Vagina (tissue), 2 donors: ENCODE measurements around the gene GRK4. TPM values are rescaled to one million over a fixed set of nuclear protein-coding genes. Genes with fewer than 3 reads are reported as not detected.
A peak's percentile ranks its signal among the peaks of the same experiment; 100 is the strongest.

Experiments
- DNase-seq, 2 donors: peaks; one replicate each; pipeline ENCODE4 v3.0.0-alpha.2; 2017; ENCODE audit errors: extremely low spot score in 2 of 2
- H3K27ac ChIP-seq: fragments of 200-600 bp; sonication (generic); one replicate; pipeline ENCODE4 v1.5.1; 2019
- H3K27me3 ChIP-seq: fragments of 200-600 bp; sonication (generic); one replicate; pipeline ENCODE4 v1.5.1; 2019
- H3K36me3 ChIP-seq, 2 donors: fragments of 200-600 bp; sonication (generic); one replicate each; pipeline ENCODE4 v1.5.1; 2017 to 2019
- H3K4me1 ChIP-seq: fragments of 200-600 bp; sonication (generic); one replicate; pipeline ENCODE4 v1.5.1; 2019
- H3K4me3 ChIP-seq, 2 donors: fragments of 200-600 bp; sonication (generic); 1 replicate in 1 of 2; 2 replicates in 1 of 2; pipeline ENCODE4 v1.5.1; 2016 to 2019
- H3K9me3 ChIP-seq: fragments of 200-600 bp; sonication (generic); one replicate; pipeline ENCODE4 v1.5.1; 2019
- POLR2A ChIP-seq, 2 donors: fragments of 450-650 bp; IDR thresholded peaks; one replicate each; pipeline ENCODE4 v1.6.1; 2017; ENCODE audit warnings: antibody characterized with exemption in 2 of 2, mild to moderate bottlenecking in 2 of 2, moderate library complexity in 2 of 2
- POLR2AphosphoS5 ChIP-seq, 2 donors: sonication (generic); formaldehyde crosslinking; IDR thresholded peaks; one replicate each; pipeline ENCODE4 v1.9.0; 2017; ENCODE audit warnings: antibody characterized with exemption in 2 of 2, mild to moderate bottlenecking in 2 of 2, low read depth in 1 of 2; ENCODE audit not compliant: insufficient read depth in 1 of 2
- intact Hi-C: fragments of 100-400 bp; cut with DNase I; formaldehyde crosslinking; loops from one replicate; pipeline ENCODE4 v1.15.1; 2023
- total RNA-seq: library from RNA; depleted of rRNA; stranded (reverse); fragments of >200 nt; gene quantifications from one replicate; pipeline ENCODE4 v1.2.3, GENCODE V29; 2016
- TF ChIP-seq, protein P1 (sequence below), 3 experiments: fragments of 450-650 bp in 2 of 3; fragments of 200-600 bp in 1 of 3; sonication (generic) in 1 of 3; IDR thresholded peaks; one replicate each; pipeline ENCODE4 v1.5.1; 2017 to 2019; ENCODE audit warnings: antibody characterized with exemption in 3 of 3, mild to moderate bottlenecking in 2 of 3, moderate library complexity in 2 of 3

The GRK4 gene
- total RNA-seq, 1 donor from 2014 or later, result 2.7 TPM

- TF ChIP-seq POLR2AphosphoS5 (IDR thresholded peaks at IDR 0.05; ENCODE audit: insufficient read depth in 1 of 2, low read depth in 1 of 2), result peak; percentile 69 to 93
- TF ChIP-seq POLR2A (IDR thresholded peaks at IDR 0.05), result peak in 1 of 2 donors; percentile 94
- TF ChIP-seq, protein P1, sequence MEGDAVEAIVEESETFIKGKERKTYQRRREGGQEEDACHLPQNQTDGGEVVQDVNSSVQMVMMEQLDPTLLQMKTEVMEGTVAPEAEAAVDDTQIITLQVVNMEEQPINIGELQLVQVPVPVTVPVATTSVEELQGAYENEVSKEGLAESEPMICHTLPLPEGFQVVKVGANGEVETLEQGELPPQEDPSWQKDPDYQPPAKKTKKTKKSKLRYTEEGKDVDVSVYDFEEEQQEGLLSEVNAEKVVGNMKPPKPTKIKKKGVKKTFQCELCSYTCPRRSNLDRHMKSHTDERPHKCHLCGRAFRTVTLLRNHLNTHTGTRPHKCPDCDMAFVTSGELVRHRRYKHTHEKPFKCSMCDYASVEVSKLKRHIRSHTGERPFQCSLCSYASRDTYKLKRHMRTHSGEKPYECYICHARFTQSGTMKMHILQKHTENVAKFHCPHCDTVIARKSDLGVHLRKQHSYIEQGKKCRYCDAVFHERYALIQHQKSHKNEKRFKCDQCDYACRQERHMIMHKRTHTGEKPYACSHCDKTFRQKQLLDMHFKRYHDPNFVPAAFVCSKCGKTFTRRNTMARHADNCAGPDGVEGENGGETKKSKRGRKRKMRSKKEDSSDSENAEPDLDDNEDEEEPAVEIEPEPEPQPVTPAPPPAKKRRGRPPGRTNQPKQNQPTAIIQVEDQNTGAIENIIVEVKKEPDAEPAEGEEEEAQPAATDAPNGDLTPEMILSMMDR (IDR thresholded peaks at IDR 0.05), result no peak
- DNase-seq, result peak in 1 of 2 donors; percentile 90
- intact Hi-C loops, result loop anchor here (10.0 kb wide), 1 partner anchor 180 kb away; the partner anchor contains the start of gene TNIP2
- peaks cover 0 to 31% of the 10 kb centered on the region in 2 donors for H3K36me3 ChIP-seq
- peak overlapping the region; percentile 87 for H3K27ac ChIP-seq
- H3K9me3 ChIP-seq, result no peaks in the 10 kb centered on the region
- H3K4me1 ChIP-seq, result peaks cover 46% of the 10 kb centered on the region
- peak overlapping the region; percentile 81 to 93 for H3K4me3 ChIP-seq
- no peaks in the 10 kb centered on the region for H3K27me3 ChIP-seq
Observed at GRCh38 chr4:2934813-2935761, 28.3 kb upstream of the GRK4 start.

- H3K36me3 ChIP-seq, result peaks cover 0 to 35% of the 10 kb centered on the region in 2 donors
- H3K9me3 ChIP-seq, result no peaks in the 10 kb centered on the region
- TF ChIP-seq POLR2AphosphoS5 (IDR thresholded peaks at IDR 0.05; ENCODE audit: insufficient read depth in 1 of 2, low read depth in 1 of 2) (no peak), POLR2A (IDR thresholded peaks at IDR 0.05) (no peak)
- TF ChIP-seq, protein P1 (IDR thresholded peaks at IDR 0.05), result no peak
- intact Hi-C loops, result loop anchor here (10.0 kb wide), 1 partner anchor 181 kb away; the partner anchor contains the start of gene TNIP2
- H3K27ac ChIP-seq, result peak overlapping the region; percentile 87
- H3K27me3 ChIP-seq, result no peaks in the 10 kb centered on the region
- peaks cover 46% of the 10 kb centered on the region for H3K4me1 ChIP-seq
- peak in 1 of 2 donors; percentile 88 for DNase-seq
- peak overlapping the region; percentile 81 to 93 for H3K4me3 ChIP-seq
Observed at GRCh38 chr4:2935762-2936743, 27.3 kb upstream of the GRK4 start.

GRCh38 chr4:2936773-2937145 is 26.6 kb upstream of the GRK4 start:
- no peaks in the 10 kb centered on the region for H3K9me3 ChIP-seq
- no peak overlapping the region for H3K4me3 ChIP-seq
- peaks cover 0 to 42% of the 10 kb centered on the region in 2 donors for H3K36me3 ChIP-seq
- no peak overlapping the region for H3K27ac ChIP-seq
- no peaks in the 10 kb centered on the region for H3K27me3 ChIP-seq
- peak in 1 of 2 donors; percentile 15 for TF ChIP-seq POLR2AphosphoS5 (IDR thresholded peaks at IDR 0.05; ENCODE audit: insufficient read depth in 1 of 2, low read depth in 1 of 2)
- TF ChIP-seq, protein P1 (IDR thresholded peaks at IDR 0.05), result no peak
- TF ChIP-seq POLR2A (IDR thresholded peaks at IDR 0.05), result no peak
- H3K4me1 ChIP-seq, result peaks cover 46% of the 10 kb centered on the region
- intact Hi-C loops, result loop anchor here (10.0 kb wide), 1 partner anchor 182 kb away; the partner anchor contains the start of gene TNIP2
- DNase-seq, result no peak

DNA sequence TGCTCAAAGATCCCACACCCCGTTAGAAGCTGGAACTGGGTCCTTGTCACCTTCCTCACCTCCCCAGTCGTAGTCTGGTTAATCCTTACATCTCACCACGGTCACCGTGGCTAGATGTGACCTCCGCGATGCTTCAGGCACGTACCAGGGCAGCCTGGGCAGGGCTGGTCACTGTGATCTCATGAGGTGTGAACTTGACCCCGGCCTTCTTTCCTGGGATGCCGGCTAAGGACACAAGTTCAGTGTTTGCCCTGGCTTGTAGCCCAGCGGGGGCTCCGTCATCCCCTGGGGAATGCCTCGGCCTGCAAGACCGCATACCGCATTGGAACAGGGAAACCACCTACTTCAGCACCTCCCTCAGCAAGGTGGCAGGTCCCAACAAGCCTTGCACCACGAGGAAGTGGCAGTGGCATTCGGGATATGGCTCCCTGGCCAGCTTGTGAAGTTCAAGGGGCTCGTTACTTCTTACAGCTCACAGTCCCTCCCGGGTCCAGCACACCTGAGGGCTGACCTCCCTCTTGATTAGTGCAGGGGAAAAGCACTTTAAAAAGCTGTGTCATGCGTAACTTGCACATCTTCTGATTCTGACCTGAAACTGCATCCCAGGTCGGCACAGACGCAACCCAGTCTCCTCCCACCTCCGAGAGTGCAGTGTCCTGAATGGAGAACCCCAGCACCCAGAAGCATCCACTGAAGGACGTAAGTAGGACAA is 26.1 kb upstream of the GRK4 start:
- H3K4me3 ChIP-seq, result no peak overlapping the region
- peaks cover 44% of the 10 kb centered on the region for H3K4me1 ChIP-seq
- peak in 1 of 2 donors; percentile 32 for TF ChIP-seq POLR2AphosphoS5 (IDR thresholded peaks at IDR 0.05; ENCODE audit: insufficient read depth in 1 of 2, low read depth in 1 of 2)
- no peak for TF ChIP-seq POLR2A (IDR thresholded peaks at IDR 0.05)
- no peaks in the 10 kb centered on the region for H3K9me3 ChIP-seq
- H3K27me3 ChIP-seq, result no peaks in the 10 kb centered on the region
- peaks cover 0 to 47% of the 10 kb centered on the region in 2 donors for H3K36me3 ChIP-seq
- intact Hi-C loops, result loop anchor here (10.0 kb wide), 1 partner anchor 183 kb away; the partner anchor contains the start of gene TNIP2
- no peak overlapping the region for H3K27ac ChIP-seq
- DNase-seq, result peak in 1 of 2 donors; percentile 90
